Medulla oblongata (tissue), 1 donor: ENCODE results near the gene PPP1R8.
"Not testable (repeated sequence)": the region's sequence is repeated elsewhere in the genome, so short reads cannot be mapped to it uniquely, and the experiment has no call there.

ENCODE experiments used
- DNase-seq: peaks from one replicate; pipeline ENCODE4 v3.0.0-alpha.2; 2015; ENCODE audit errors: extremely low spot score

The PPP1R8 gene

GRCh38 chr1:27830621-27831440, at the start of gene PPP1R8:
TSS of gene PPP1R8 (plus strand) at chr1:27830782. CDS start at chr1:27830836, 54 bp downstream.
- DNase-seq: peak; percentile 98

- DNase-seq: no peak
Measured at GRCh38 chr1:27782950-27783349, 47.6 kb upstream of the PPP1R8 start.

GRCh38 chr1:27784700-27785099, 45.9 kb upstream of the PPP1R8 start:
- DNase-seq: no peak

GRCh38 chr1:27785781-27786455, 44.7 kb upstream of the PPP1R8 start:
- no peak for DNase-seq

GRCh38 chr1:27787895-27788294, 42.7 kb upstream of the PPP1R8 start:
- peak; percentile 54 for DNase-seq

- DNase-seq: peak; percentile 26
Measured at GRCh38 chr1:27789540-27790041, 41.0 kb upstream of the PPP1R8 start.

GRCh38 chr1:27790270-27790669, 40.3 kb upstream of the PPP1R8 start:
- not testable (repeated sequence) for DNase-seq

GRCh38 chr1:27795601-27796000, 35.0 kb upstream of the PPP1R8 start:
- DNase-seq: no peak

- no peak for DNase-seq
Measured at GRCh38 chr1:27804791-27805190, 25.8 kb upstream of the PPP1R8 start.

- no peak for DNase-seq
Measured at GRCh38 chr1:27806758-27807157, 23.8 kb upstream of the PPP1R8 start.

GRCh38 chr1:27807385-27807784, 23.2 kb upstream of the PPP1R8 start:
- DNase-seq: no peak

GRCh38 chr1:27808131-27808530, 22.5 kb upstream of the PPP1R8 start:
- not testable (repeated sequence) for DNase-seq

- DNase-seq: no peak
Measured at GRCh38 chr1:27809883-27810282, 20.7 kb upstream of the PPP1R8 start.

- DNase-seq: no peak
Measured at GRCh38 chr1:27811741-27812500, 18.7 kb upstream of the PPP1R8 start.

- no peak for DNase-seq
Measured at GRCh38 chr1:27816921-27817630, 13.5 kb upstream of the PPP1R8 start.

GRCh38 chr1:27821761-27822315, 8.7 kb upstream of the PPP1R8 start:
- no peak for DNase-seq

GRCh38 chr1:27823784-27824183, 6.8 kb upstream of the PPP1R8 start:
- no peak for DNase-seq

- DNase-seq: no peak
Measured at GRCh38 chr1:27824411-27824810, 6.2 kb upstream of the PPP1R8 start.

- DNase-seq: not testable (repeated sequence)
Measured at GRCh38 chr1:27829339-27829960, 1.1 kb upstream of the PPP1R8 start.

GRCh38 chr1:27831568-27832410, 1.2 kb downstream of the PPP1R8 start:
- no peak for DNase-seq
